OCI-LY7 (cell line): ENCODE results near the gene TNP1. TPM values are rescaled to one million over a fixed set of nuclear protein-coding genes. Genes with fewer than 3 reads are reported as not detected.

Source experiments
- BruUV-seq: library from RNA; stranded (reverse); fragments of 400-500 nt; replicated peaks from 2 replicates; lab custom pipeline; 2021; lab: Mats Ljungman, UMichigan
- CTCF ChIA-PET: fragments of 300-600 bp; sonication (Branson Sonifier 250); formaldehyde crosslinking; loops from one replicate; lab custom pipeline; 2022; ENCODE audit warnings: antibody characterized with exemption; ENCODE audit not compliant: unreplicated experiment; lab: Charles Lee
- POLR2A ChIA-PET: fragments of 300-600 bp; sonication (Branson Sonifier 250); formaldehyde crosslinking; loops from one replicate; lab custom pipeline; 2022; ENCODE audit warnings: antibody characterized with exemption; lab: Charles Lee
- DNase-seq: peaks from one replicate; pipeline ENCODE4 v3.0.0-alpha.2; 2015; ENCODE audit warnings: low spot score
- H2AFZ ChIP-seq: fragments of 200-600 bp; sonication (generic), shearing (Covaris generic); 2 replicates; pipeline ENCODE4 v1.6.1; 2014; ENCODE audit warnings: mild to moderate bottlenecking, antibody characterized with exemption, low read length, moderate library complexity
- H3K27ac ChIP-seq: fragments of 200-600 bp; sonication (generic); 2 replicates; pipeline ENCODE4 v1.5.1; 2014; ENCODE audit warnings: mixed run types, low read depth, mild to moderate bottlenecking, moderate library complexity, low read length, inconsistent platforms; ENCODE audit not compliant: poor library complexity, severe bottlenecking
- H3K36me3 ChIP-seq: fragments of 200-600 bp; sonication (generic); 2 replicates; pipeline ENCODE4 v1.6.1; 2014; ENCODE audit warnings: mild to moderate bottlenecking, antibody characterized with exemption, low read length, moderate library complexity, mixed read lengths; ENCODE audit not compliant: insufficient read depth
- H3K4me1 ChIP-seq: fragments of 200-600 bp; sonication (generic); 2 replicates; pipeline ENCODE4 v1.5.1; 2014; ENCODE audit warnings: mild to moderate bottlenecking, low read length; ENCODE audit not compliant: insufficient read depth, poor library complexity, severe bottlenecking
- H3K4me2 ChIP-seq: fragments of 200-600 bp; sonication (generic); 2 replicates; pipeline ENCODE4 v1.6.1; 2014; ENCODE audit warnings: mild to moderate bottlenecking, low read length
- H3K4me3 ChIP-seq: fragments of 200-600 bp; sonication (generic); 2 replicates; pipeline ENCODE4 v1.5.1; 2014; ENCODE audit warnings: mild to moderate bottlenecking, low read depth, low read length; ENCODE audit not compliant: poor library complexity, severe bottlenecking
- H3K79me2 ChIP-seq: fragments of 200-600 bp; sonication (generic); 2 replicates; pipeline ENCODE4 v1.6.1; 2016; ENCODE audit warnings: low read depth, mild to moderate bottlenecking, low read length, moderate library complexity, mixed read lengths; ENCODE audit not compliant: insufficient read depth
- H3K9me2 ChIP-seq: fragments of 200-600 bp; sonication (generic); 2 replicates; pipeline ENCODE4 v1.6.1; 2016; ENCODE audit warnings: mild to moderate bottlenecking, low read length, mixed read lengths; ENCODE audit not compliant: insufficient read depth
- H3K9me3 ChIP-seq: fragments of 200-600 bp; sonication (generic); 2 replicates; pipeline ENCODE4 v1.6.1; 2014; ENCODE audit warnings: mild to moderate bottlenecking, mixed run types, low read length, mixed read lengths
- H4K20me1 ChIP-seq: fragments of 200-600 bp; sonication (generic); 2 replicates; pipeline ENCODE4 v1.6.1; 2014; ENCODE audit warnings: mild to moderate bottlenecking, antibody characterized with exemption, low read length, moderate library complexity, mixed read lengths; ENCODE audit not compliant: insufficient read depth
- CTCF ChIP-seq: fragments of 200-600 bp; sonication (generic); conservative IDR thresholded peaks from 2 replicates; pipeline ENCODE4 v1.5.1; 2014; ENCODE audit warnings: mild to moderate bottlenecking, antibody characterized with exemption, low read length, moderate library complexity, mixed read lengths
- EZH2phosphoT487 ChIP-seq: fragments of 200-600 bp; sonication (generic); IDR thresholded peaks from 2 replicates; pipeline ENCODE4 v1.6.1; 2018; ENCODE audit warnings: low read depth, borderline replicate concordance, mild to moderate bottlenecking, mixed run types, antibody characterized with exemption, low read length, moderate library complexity, mixed read lengths
- intact Hi-C: fragments of 100-400 bp; cut with micrococcal nuclease; formaldehyde crosslinking; loops from one replicate; pipeline ENCODE4 v1.10.0; 2022; ENCODE audit not compliant: unreplicated experiment
- total RNA-seq, 2 experiments: library from RNA; depleted of rRNA in 1 of 2; stranded (reverse); fragments of >200 nt in 1 of 2; shearing (Covaris generic) in 1 of 2; gene quantifications; 2 replicates each; pipeline ENCODE4 v1.2.3, GENCODE V29; 2014 to 2022

The TNP1 gene
- total RNA-seq, 2 experiments from 2014 or later, result not detected

DNA sequence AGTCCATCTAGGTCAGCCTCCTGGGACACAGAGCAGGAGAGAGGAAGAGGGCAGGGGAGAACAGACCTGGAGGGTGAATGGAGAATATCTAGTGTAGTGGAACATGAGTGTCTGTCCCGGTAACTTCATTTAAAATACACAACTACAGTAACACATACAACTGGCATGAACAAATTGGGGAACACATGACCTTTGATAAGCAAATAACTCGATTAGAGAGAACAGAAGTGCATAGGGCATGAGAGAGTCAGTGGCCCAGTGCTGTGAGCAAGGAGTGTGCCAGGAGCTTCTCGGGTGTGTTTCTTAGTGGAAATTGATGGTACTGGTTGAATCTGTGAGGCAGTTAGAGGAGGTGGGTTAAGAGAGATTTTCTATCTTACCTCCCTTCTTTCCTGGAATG, 40.8 kb downstream of the TNP1 start:
- Histone ChIP-seq H3K9me3 (no peaks in the 10 kb centered on the region), H3K4me3 (no peak overlapping the region), H3K9me2 (no peaks in the 10 kb centered on the region), H3K79me2 (no peaks in the 10 kb centered on the region), H3K4me2 (no peak overlapping the region), H3K27ac (no peak overlapping the region), H2AFZ (no peak overlapping the region), H3K4me1 (no peaks in the 10 kb centered on the region), H3K36me3 (no peaks in the 10 kb centered on the region), H4K20me1 (no peaks in the 10 kb centered on the region)
- no TSS peak for BruUV-seq
- no peak for DNase-seq
- POLR2A ChIA-PET, result no interaction called here
- CTCF ChIA-PET, result no interaction called here
- intact Hi-C loops, result no loop called here
- no peak for TF ChIP-seq EZH2phosphoT487
- no peak for TF ChIP-seq CTCF

GRCh38 chr2:216810399-216811160, 49.3 kb downstream of the TNP1 start:
- CTCF ChIA-PET, result no interaction called here
- POLR2A ChIA-PET, result no interaction called here
- no TSS peak for BruUV-seq
- Histone ChIP-seq H3K4me3 (no peak overlapping the region), H3K4me2 (no peak overlapping the region), H3K9me3 (no peaks in the 10 kb centered on the region), H4K20me1 (no peaks in the 10 kb centered on the region), H3K9me2 (no peaks in the 10 kb centered on the region), H3K4me1 (no peaks in the 10 kb centered on the region), H3K36me3 (no peaks in the 10 kb centered on the region), H2AFZ (no peak overlapping the region), H3K79me2 (no peaks in the 10 kb centered on the region), H3K27ac (no peak overlapping the region)
- no peak for DNase-seq
- TF ChIP-seq EZH2phosphoT487, result no peak
- no peak for TF ChIP-seq CTCF
- intact Hi-C loops, result no loop called here

Other genes with a start within 250 kb of the TNP1 start
- gene IGFBP2, start 226.6 kb downstream of the TNP1 start, total RNA-seq (2014; rRNA removed; shearing (Covaris generic)), result 0.66 and 0.75 TPM in 2 replicates
- 0.81 TPM in 1 of 2 replicates, not detected in the other for gene IGFBP2, start 226.6 kb downstream of the TNP1 start, total RNA-seq (2022)
- not detected in 2 replicates for gene IGFBP5, start 164.5 kb downstream of the TNP1 start, total RNA-seq (2014; rRNA removed; shearing (Covaris generic))
- not detected in 2 replicates for gene IGFBP5, start 164.5 kb downstream of the TNP1 start, total RNA-seq (2022)